Measurements from ENCODE around the gene SLC1A7.

The SLC1A7 gene

DNA sequence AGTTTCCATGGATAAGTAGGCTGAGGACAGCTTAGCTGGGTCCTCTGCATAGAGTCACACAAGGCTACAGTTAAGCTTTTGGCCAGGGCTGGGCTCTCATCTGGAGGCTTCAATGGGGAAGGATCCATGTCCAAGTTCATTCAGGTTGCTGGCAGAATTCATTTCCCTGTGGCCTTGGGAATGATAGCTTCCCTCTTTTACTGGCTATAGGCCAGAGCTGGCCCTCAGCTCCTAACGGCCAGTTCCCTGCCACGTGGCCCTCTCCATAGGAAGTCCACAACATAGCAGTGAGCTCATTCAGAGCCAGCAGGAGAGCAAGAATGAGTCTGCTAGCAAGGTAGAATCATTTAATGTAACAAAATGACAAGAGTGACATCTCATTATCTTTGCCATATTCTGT, 95.5 kb downstream of the SLC1A7 start:
- Histone ChIP-seq H3F3A (ENCODE audit: low read depth) (no peaks in the 10 kb centered on the region), H3K9ac (ENCODE audit: low read depth, low read length, poor library complexity, severe bottlenecking) (no peak overlapping the region), H3K4me1 (ENCODE audit: insufficient read depth, low read length, poor library complexity, severe bottlenecking) (peaks cover 11% of the 10 kb centered on the region), H3K9me3 (ENCODE audit: insufficient read depth, low read depth, low read length) (no peaks in the 10 kb centered on the region), H4K20me1 (ENCODE audit: insufficient read depth, low read length, poor library complexity, severe bottlenecking) (no peaks in the 10 kb centered on the region), H3K4me3 (ENCODE audit: low read length, poor library complexity, severe bottlenecking) (no peak overlapping the region), H2AFZ (ENCODE audit: low read length) (no peak overlapping the region), H3K79me2 (ENCODE audit: insufficient read depth, low read length) (no peaks in the 10 kb centered on the region), H3K27me3 (ENCODE audit: insufficient read depth, low read length, poor library complexity, severe bottlenecking) (no peaks in the 10 kb centered on the region), H3K4me2 (ENCODE audit: low read depth, low read length, poor library complexity, severe bottlenecking) (no peak overlapping the region), H3K36me3 (ENCODE audit: insufficient read depth, low read length) (peaks cover 44% of the 10 kb centered on the region; the same call in 1 of the 2 replicates), H3K9me2 (replicated peaks; ENCODE audit: low read depth, low read length) (no peaks in the 10 kb centered on the region)
- TF ChIP-seq, protein P1, sequence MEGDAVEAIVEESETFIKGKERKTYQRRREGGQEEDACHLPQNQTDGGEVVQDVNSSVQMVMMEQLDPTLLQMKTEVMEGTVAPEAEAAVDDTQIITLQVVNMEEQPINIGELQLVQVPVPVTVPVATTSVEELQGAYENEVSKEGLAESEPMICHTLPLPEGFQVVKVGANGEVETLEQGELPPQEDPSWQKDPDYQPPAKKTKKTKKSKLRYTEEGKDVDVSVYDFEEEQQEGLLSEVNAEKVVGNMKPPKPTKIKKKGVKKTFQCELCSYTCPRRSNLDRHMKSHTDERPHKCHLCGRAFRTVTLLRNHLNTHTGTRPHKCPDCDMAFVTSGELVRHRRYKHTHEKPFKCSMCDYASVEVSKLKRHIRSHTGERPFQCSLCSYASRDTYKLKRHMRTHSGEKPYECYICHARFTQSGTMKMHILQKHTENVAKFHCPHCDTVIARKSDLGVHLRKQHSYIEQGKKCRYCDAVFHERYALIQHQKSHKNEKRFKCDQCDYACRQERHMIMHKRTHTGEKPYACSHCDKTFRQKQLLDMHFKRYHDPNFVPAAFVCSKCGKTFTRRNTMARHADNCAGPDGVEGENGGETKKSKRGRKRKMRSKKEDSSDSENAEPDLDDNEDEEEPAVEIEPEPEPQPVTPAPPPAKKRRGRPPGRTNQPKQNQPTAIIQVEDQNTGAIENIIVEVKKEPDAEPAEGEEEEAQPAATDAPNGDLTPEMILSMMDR (conservative IDR thresholded peaks at IDR 0.05; ENCODE audit: low read length), result no peak
- no peak for TF ChIP-seq EZH2phosphoT487 (IDR thresholded peaks at IDR 0.05; ENCODE audit: borderline replicate concordance)

DNA sequence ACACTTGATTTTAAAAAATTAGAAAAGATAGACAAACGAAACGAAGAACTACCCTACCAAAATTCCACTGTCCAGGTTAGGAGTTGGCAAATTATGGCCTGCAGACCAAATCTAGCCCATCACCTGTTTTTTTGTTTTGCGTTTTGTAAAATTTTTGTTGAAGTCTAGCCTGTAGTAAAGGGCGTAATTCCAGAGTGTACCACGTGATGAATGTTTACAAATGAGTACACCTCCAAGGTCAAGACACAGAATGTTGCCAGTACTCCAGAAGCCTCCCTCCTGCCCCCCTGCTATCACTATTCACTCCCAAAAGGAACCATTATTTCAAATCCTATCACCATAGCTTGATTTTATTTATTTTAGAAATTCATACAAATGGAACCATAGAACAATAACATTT, 97.5 kb downstream of the SLC1A7 start:
- Histone ChIP-seq H2AFZ (ENCODE audit: low read length) (no peak overlapping the region), H3K79me2 (ENCODE audit: insufficient read depth, low read length) (no peaks in the 10 kb centered on the region), H3K9ac (ENCODE audit: low read depth, low read length, poor library complexity, severe bottlenecking) (no peak overlapping the region), H3F3A (ENCODE audit: low read depth) (no peaks in the 10 kb centered on the region), H3K9me3 (ENCODE audit: insufficient read depth, low read depth, low read length) (no peaks in the 10 kb centered on the region), H3K4me1 (ENCODE audit: insufficient read depth, low read length, poor library complexity, severe bottlenecking) (peaks cover 11% of the 10 kb centered on the region), H3K4me3 (ENCODE audit: low read length, poor library complexity, severe bottlenecking) (no peak overlapping the region), H3K9me2 (replicated peaks; ENCODE audit: low read depth, low read length) (no peaks in the 10 kb centered on the region), H3K36me3 (ENCODE audit: insufficient read depth, low read length) (peaks cover 39% of the 10 kb centered on the region; the same call in 1 of the 2 replicates), H4K20me1 (ENCODE audit: insufficient read depth, low read length, poor library complexity, severe bottlenecking) (no peaks in the 10 kb centered on the region), H3K4me2 (ENCODE audit: low read depth, low read length, poor library complexity, severe bottlenecking) (no peak overlapping the region), H3K27me3 (ENCODE audit: insufficient read depth, low read length, poor library complexity, severe bottlenecking) (no peaks in the 10 kb centered on the region)
- no peak for TF ChIP-seq EZH2phosphoT487 (IDR thresholded peaks at IDR 0.05; ENCODE audit: borderline replicate concordance)
- TF ChIP-seq, protein P1 (conservative IDR thresholded peaks at IDR 0.05; ENCODE audit: low read length), result no peak

DNA sequence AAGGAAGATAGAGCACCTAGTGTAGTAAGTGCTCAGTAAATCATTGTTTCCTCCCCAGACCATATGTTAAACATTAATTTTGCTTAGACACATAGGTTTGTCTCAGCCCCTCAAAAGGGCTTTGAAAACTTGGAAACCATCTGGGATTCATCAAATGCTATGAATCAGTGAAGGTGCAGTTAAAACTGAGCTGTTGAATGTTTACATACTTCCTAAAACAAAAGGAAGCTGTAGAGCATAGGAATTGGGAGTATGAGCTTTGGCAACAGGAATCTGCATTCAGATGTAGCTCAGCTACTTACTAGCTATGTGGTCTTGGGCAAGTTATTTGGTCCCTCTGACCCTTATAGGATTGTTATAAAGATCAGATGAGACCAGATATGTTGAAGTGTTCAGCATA, 99.2 kb downstream of the SLC1A7 start:
- Histone ChIP-seq H3K27me3 (ENCODE audit: insufficient read depth, low read length, poor library complexity, severe bottlenecking) (no peaks in the 10 kb centered on the region), H3K4me3 (ENCODE audit: low read length, poor library complexity, severe bottlenecking) (no peak overlapping the region), H3K4me1 (ENCODE audit: insufficient read depth, low read length, poor library complexity, severe bottlenecking) (peaks cover 11% of the 10 kb centered on the region), H3F3A (ENCODE audit: low read depth) (no peaks in the 10 kb centered on the region), H3K79me2 (ENCODE audit: insufficient read depth, low read length) (no peaks in the 10 kb centered on the region), H3K4me2 (ENCODE audit: low read depth, low read length, poor library complexity, severe bottlenecking) (no peak overlapping the region), H3K9ac (ENCODE audit: low read depth, low read length, poor library complexity, severe bottlenecking) (no peak overlapping the region), H4K20me1 (ENCODE audit: insufficient read depth, low read length, poor library complexity, severe bottlenecking) (no peaks in the 10 kb centered on the region), H2AFZ (ENCODE audit: low read length) (no peak overlapping the region), H3K9me2 (replicated peaks; ENCODE audit: low read depth, low read length) (no peaks in the 10 kb centered on the region), H3K36me3 (ENCODE audit: insufficient read depth, low read length) (peaks cover 39% of the 10 kb centered on the region), H3K9me3 (ENCODE audit: insufficient read depth, low read depth, low read length) (no peaks in the 10 kb centered on the region)
- TF ChIP-seq EZH2phosphoT487 (IDR thresholded peaks at IDR 0.05; ENCODE audit: borderline replicate concordance), result no peak
- TF ChIP-seq, protein P1 (conservative IDR thresholded peaks at IDR 0.05; ENCODE audit: low read length), result no peak
